HG02642 (cell line): Measurements from ENCODE around the gene LAMA3.

Experiments
- ATAC-seq: cut with Tn5 transposase; IDR thresholded peaks from one replicate; pipeline ENCODE4 v1.9.1; 2021; ENCODE audit warnings: mild to moderate bottlenecking; ENCODE audit not compliant: unreplicated experiment, poor library complexity

The LAMA3 gene

DNA sequence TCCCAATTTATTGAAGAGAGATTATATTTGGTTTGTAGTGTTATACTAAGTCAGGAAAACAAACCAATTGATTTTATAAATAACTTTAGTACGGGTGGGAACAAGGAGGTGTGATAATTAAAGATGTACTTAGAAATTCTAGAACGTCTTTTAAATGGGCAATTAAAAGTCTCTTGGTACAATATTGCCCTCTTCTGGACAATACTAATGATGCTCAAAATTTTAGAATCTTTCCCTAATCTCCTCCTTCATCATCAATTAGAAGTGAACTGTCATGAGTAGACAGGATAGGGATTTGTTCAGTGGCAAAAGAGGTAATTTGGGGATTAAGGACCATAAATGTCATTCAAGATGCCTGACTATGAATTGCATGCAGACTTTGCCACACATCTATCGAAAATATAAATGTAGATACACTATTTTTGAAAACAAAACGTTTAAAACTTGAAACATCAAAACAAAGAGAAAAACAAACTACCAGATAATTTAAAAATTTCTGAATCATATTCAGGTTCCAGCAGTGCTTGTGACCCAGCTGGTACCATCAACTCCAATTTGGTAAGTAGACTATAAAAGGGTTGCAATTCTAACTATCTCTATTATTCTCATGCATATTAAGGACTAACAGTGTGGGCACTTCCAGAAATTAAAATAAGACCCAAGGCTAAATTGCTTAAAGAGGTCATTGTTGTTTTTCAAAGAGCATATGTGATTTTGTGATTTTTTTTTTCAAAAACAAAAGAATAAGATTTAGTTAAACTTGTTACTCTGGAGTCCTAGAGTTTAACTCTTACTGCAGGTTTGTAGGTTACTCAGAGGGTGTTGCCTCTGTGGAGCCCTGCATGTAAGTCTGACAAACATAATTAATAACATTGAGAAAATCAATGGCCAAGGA is 123.5 kb downstream of the LAMA3 start:
- ATAC-seq = no peak

DNA sequence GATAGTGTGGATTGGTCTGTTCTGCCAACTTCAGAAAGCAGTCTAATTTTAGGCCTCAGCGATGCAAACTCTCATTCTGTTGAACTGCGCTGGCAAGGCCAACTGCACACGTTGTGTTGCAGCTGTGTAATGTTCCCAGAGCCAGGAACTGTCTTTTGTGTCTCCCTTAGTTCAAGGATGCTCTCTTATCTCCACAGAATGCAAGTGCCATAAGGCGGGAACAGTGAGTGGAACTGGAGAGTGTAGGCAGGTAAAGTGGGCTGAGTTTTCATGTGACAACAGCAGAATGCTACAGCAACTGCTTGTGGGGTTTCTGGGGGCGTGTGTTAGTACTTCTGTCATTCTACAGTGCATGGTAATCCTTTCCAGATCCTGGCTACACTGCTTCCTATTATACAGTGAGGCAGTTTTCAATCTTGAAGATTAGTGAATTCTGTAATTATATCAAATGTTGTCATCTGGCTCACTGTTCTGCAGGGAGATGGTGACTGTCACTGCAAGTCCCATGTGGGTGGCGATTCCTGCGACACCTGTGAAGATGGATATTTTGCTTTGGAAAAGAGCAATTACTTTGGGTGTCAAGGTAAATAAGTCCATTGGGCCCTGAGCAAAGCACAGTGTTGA is 125.8 kb downstream of the LAMA3 start:
- no peak for ATAC-seq

DNA sequence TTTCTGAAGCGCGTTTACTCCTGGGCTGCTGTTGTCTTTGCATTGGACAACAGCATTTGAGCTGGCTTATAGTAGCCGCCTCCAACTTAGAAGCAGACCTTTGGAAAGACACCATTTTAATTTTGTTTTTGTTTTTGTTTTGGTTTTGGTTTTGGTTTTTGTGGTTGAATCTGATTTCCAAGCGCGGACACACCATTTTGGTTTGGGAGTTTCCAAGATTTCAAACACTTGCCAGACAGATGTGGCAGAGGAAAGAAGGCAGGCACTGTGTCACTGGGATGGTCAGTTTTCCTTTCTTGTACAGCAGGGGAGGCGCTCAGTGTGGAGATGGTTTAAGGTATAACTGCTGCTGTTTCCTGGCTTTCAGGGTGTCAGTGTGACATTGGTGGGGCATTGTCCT is 126.8 kb downstream of the LAMA3 start:
- no peak for ATAC-seq

DNA sequence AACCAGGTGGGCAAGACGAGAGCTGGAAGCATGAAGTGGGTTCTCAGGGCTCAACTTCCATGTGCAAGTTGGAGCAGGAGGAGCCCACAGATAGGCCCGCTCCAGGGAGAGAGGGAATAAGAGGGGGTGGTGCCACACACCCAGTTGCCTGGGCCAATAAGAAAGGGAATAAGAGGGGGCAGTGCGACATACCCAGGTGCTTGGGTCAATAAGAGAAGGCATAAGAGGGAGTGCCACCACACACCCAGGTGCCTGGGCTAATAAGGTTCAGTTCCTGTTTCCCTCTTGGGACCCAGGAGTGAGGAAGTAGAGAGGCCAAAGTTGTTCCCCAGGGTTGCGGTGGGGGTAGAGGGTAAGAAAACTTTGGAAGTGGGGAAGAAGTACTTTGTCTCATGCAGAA is 127.5 kb downstream of the LAMA3 start:
- ATAC-seq = no peak

DNA sequence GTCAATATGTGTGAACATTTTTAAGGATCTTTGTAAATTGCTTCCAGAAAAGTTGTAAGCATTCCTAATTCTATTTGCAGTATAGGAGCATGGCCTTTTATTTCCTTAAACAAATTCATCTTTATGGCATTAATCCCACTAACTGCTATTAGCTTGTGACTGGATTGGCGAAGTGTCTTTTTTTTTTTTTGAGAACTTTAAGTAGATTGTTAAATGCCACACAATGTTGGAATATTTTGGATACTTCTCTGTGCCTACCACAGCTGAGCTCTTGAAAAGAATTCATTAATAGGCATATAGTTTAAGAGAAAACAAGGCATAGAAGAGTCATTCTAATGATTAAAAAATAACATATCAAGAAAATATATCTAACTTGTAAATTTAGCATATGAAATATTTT is 129.7 kb downstream of the LAMA3 start:
- no peak for ATAC-seq

DNA sequence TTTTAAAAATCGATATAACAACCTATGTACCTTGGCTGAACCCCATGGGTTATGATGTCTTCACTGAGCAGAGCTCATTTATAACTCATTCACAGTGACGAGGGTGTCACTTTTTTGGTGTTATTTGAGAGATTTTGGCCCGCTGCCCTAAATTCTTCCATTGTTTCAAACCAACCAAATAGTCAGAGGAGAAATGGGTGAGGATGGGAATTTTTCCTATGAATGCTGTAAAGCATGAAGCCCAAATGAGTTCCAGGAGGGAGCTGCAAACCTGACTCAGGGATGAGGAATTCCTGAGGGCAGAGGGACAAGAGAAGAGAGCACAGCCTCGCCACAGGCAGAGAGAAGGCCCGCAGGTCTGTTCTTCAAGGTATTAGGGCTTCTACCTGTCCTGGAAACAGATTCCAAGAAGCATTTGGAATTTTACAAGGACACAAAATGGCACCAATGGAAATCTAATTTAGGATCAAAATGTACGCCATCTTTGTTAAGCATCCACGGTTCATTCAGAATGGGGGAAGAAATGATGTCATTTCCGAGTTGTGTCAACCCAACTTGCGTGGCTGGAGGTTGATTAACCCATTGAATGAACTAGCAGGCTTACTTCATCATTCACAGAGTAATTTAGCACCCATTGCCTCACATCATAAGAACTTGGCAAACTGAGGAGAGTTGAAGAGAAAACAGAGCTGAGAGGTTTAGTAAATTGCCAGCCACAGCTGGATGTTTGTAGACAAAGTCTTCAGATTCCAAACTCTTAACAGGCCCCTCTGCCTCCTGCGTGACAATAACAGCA is 133.5 kb downstream of the LAMA3 start:
- ATAC-seq = no peak

DNA sequence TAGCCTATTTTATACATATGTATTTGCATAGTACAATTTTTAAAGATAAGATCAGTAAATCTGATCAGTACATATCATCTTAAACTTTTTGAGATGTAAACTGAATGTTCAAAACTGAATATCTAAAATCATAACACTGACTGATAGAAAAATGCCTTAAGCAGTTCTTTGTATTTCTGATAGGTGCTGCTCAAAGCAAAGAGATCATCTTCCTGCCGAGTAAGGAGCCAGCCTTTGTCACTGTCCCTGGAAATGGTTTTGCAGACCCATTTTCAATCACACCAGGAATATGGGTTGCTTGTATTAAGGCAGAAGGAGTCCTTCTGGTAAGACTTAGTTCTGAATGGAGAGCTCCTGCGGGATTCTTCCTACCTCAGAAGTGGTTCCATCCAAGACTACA is 135.0 kb downstream of the LAMA3 start:
- no peak for ATAC-seq

DNA sequence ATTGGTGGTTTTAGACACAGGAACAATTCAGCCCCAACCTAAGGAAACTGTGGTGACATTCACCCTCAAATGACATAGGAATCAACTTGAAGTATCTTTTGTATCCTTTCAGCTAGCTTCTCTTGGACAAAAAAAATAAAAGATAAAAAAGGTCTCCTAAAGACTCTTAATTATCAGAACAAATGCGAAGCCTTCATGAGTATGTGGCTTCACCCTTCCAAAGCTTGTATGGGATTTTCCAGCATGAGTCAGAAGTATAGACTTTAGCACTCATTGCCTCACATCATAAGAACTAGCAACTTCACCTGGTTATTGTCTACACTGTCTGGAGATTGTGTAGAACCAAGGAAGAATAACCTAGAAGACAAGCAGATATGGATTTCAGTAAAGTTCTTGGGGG is 135.4 kb downstream of the LAMA3 start:
- ATAC-seq = no peak

DNA sequence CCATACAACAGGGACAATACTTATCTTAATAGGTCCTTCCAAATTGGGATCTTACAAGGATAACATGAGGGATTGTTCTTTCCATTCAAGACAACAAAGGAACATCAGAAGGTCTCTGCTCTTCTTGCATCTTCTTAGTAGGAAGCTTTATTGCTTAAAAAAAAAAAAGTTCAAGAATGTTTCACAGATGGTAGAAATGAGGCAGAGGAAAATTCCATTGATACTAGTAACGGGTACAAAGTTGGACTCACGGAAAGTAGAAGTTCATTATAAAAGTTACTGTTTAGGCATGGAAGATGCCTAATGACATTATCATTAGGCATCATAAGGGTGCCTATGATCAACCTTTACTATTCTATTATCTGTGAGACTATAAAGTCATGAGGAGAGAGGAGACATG is 136.2 kb downstream of the LAMA3 start:
- ATAC-seq = no peak

DNA sequence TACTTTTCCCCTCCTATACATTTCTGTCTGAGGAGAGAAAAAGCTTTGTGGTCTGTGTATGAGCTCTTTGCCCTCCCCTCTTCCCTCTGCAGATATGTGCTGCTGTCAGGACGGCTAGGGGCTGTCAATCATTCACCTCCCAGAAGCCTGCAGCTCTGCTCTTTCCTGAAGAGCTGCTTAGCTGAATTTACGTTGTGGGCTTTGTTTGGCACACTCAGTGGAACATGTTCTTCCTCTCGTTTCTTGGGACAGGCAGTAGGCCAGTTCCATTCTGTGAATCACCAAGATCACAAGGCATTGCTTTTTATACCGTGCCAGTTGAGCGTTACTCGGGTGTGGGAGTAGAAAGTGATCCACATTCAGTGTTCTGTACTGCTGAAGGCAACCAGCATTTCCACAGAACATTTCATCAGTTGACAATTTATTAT is 136.7 kb downstream of the LAMA3 start:
- peak; percentile 47 for ATAC-seq

DNA sequence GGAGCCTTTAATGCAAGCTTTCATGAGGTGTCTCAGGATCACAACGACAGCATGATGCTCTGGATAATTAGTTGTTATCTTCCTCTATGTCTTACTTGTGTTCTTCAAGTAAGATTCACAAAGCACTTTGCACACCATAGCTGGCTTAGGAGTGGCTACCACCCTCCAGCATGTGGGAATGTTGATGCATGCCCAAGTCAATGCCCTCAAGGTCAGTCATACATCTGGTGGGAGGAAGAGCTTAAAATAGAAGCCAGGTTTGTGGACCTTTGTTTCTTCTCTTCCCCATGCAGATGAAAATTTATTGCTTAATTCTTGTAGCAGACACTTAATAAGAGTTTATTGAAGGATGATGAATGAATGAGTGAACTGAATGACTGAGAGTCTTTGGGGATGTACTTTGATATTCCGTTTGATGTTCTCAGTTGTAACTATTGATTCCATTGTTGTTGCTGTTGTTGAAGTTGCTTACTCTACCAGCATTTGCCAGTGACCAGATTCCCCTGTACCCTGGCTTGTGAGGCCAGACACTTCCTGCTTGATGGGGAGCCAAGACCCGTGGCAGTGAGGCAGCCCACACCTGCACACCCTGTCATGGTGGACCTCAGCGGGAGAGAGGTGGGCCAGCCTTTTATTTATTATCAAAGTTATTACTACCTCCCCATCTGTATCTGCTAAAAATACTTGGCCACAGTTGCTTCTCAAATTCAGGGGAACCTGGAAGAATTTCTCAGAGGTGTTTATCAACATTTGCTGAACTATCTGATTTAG is 137.8 kb downstream of the LAMA3 start:
- ATAC-seq = no peak

DNA sequence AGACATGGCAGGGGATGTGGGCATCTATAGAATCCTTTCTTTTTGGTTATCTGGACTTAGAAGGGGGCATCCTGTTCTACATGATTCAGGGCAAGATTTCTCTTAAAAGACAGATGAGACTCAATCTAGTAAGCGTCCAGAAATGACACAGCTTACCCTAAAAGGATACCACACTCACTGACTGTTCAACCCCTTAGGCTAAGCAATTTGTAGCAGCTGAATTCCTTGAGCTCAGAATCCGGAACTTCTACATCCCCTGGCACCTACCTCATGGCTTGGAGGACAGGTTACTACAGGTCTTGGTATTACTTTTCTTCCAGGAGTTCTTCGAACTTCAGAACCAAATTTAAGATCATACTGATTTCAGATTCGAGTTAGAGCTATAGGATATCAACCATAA is 138.4 kb downstream of the LAMA3 start:
- no peak for ATAC-seq

DNA sequence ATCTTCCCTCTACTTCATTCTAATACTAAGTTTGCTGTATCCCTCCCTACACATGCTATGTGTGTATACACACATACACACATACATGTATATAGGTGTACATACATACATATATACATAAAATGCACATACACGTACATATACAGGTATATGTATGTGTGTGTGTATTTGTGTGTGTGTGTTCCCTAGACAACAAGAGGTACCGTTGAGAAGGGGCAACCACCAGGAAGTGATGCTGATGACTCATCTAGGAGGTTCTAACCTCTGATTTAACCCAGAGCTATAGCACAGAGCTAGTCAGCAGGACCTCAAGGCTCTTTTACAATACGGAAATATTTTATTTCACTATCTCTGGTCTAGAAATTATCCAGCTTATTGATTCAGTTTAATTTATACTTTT is 139.2 kb downstream of the LAMA3 start:
- peak; percentile 82 for ATAC-seq

DNA sequence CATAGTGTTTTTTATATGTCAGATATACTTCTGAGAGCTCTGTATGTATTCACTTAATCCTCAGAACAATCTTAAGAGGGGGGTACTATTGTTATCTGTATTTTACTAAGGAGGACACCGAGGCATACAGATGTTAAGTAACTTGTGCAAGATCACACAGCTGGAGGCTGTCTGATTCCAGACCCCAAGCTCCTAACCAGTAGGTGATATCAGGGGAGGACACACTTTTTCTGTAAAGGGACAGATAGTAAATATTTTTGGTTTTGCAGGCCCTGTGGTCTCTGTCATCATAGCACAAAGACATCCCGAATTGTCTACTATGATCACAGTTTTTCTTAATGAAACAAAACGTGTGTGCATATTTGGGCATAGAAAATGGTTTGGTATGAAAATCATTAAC is 143.7 kb downstream of the LAMA3 start:
- no peak for ATAC-seq

DNA sequence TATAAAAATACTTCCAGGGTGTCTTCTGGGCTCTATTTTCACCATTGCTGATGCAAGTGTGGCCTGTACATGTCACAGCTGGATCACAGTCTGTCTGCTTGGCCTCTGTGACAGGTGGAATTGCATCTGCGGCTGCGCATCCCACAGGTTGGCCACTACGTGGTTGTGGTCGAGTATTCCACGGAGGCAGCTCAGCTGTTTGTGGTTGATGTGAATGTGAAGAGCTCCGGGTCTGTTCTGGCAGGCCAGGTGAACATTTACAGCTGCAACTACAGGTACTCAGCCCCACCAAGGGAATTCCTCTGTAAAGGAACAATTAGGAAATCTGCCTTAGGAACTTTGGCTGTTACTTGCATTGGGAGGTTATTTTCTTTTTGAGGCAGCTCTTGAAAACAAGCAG is 144.5 kb downstream of the LAMA3 start:
- no peak for ATAC-seq

DNA sequence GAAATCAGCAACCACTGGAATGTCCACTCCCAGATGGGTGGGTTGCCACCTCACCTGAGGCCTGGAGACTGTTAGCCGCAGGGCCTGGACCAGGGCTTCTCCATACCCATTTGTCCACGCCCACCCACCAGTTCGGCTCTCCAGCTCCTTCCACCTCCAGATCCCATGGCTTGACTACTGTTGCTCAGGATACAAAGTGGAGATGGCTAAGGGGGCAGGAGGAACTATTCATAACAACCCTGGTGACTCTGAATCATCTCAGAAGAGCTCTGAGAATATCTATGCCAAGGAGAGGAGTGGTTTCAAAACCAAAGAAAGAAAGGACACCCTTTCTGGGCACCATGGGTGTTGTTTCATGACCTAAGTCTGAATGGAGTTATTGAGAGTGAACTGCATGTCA is 145.8 kb downstream of the LAMA3 start:
- no peak for ATAC-seq

DNA sequence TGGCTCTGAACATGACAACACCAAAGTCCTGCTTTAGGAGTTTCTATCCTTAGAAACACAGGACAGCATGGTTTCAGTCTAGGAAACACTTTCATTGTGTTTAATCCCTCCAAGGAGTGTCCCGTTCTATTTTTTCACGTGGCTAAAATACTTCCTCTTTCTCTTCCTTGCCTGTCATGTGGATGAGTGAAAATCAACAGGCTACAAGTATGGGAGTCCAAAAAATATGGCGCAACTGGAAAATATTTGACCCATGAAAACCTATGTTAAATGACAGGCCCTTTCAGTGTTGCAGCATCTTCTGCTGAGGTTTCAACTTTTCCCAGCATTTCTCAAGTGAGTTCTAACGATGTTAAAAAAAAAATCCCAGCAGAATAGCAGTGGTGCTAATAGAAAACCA is 146.3 kb downstream of the LAMA3 start:
- ATAC-seq = no peak

DNA sequence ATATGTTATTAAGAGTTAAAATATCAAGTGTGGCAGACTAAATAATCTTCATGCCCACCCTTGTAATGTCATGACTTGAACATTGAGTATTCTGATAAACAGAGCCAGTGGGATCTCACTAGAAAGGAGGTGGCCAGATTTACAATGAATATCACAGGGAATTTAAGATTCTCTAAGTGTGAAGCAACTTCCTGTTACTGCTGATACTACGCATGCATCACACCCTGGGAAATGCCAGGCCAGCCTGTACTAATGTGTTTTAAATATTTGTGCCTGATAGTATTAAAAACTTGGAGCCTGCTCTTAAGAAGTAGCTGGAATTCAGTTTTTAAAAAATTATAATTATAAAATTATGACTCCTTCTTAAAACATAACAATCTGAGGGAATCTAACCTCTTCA is 148.3 kb downstream of the LAMA3 start:
- ATAC-seq = no peak

DNA sequence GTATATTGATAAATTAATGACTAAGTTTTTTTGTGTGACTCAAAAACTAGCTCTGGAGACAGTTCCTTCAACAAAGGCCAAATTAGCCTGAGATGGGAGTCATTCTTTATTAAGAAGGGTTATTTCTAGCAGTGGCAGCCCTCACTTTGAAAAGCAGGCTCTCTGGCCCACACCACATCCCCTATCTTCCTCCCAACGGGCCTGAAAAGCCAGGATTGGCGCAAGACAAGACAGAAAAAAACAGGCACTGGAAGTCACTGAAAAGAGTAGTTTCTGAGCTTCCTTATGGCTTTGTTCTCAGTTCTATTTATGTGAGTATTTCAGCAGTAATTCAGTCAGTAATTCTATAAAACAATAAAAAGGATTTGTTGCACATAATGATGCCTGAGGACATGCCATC is 149.0 kb downstream of the LAMA3 start:
- ATAC-seq = no peak

DNA sequence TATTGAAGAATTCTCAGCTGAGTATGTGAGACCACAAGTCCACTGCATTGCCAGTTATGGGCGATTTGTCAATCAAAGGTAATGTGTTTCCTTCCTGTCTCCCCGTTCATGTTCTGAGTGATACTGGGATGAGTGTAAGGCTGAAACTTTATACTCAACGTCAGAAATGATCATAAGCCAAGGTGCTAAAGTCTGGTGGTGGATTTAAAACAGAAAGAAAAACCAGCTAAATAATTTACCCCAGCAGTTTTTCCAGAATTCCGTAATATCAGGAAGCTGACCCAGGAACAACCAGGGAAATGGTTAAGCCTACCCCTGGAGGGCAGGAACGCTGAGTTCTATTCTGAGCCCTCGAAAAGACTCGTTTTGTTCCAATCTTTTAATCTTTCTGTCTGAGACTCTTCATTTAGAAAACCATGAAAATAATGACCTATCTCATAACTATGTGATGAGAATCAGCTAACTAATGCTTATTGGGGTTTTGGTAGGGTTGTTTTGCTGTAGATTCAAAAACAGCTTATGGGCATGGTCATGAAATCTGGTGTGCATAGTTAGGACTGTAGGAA is 149.6 kb downstream of the LAMA3 start:
- ATAC-seq = no peak
